AG09309 (cell line): ENCODE results near the gene RAD23B.

Experiments used
- DNase-seq: peaks from one replicate; pipeline ENCODE4 v3.0.0-alpha.2; 2010; ENCODE audit warnings: low read depth
- H3K4me3 ChIP-seq: 2 replicates; pipeline ENCODE4 v1.5.1; 2011; ENCODE audit warnings: mild to moderate bottlenecking, low read depth, low read length, moderate library complexity; ENCODE audit not compliant: control insufficient read depth
- TF ChIP-seq, protein P1 (sequence below): IDR thresholded peaks from 2 replicates; pipeline ENCODE4 v1.5.1; 2011; ENCODE audit warnings: mild to moderate bottlenecking, low read depth, low read length, inconsistent platforms; ENCODE audit not compliant: insufficient read depth, control insufficient read depth; ENCODE audit errors: missing control alignments

The RAD23B gene

DNA sequence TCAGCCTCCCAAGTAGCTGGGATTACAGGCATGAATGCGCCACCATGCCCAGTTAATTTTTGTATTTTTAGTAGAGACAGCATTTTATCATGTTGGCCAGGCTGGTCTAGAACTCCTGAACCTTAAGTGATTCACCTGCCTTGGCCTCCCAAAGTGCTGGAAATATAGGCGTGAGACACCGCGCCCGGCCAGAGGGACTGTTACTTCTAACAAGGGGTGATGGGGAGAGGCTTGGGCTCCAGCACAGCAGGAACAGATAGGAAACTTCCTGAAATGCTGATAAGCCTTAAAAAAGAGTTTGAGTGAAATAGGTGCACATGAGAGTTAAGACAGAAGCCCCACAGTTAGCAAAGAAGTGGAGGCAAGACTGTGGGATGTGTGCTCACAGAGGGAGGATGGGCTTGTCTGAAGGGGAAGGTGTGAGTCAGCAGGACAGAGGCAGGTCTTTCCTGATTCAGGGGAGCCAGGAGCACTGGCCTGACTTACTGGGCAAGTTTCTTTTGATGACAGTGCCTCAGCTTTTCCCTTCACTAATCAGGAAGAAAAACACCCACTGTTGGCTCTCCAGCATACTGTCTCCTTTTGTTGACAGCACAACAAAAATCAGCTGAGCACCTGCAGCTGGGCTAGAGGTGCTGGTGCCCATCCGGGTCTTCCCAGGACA lies 68.4 kb downstream of the RAD23B start:
- no peak overlapping the region for H3K4me3 ChIP-seq
- no peak for DNase-seq
- TF ChIP-seq, protein P1, sequence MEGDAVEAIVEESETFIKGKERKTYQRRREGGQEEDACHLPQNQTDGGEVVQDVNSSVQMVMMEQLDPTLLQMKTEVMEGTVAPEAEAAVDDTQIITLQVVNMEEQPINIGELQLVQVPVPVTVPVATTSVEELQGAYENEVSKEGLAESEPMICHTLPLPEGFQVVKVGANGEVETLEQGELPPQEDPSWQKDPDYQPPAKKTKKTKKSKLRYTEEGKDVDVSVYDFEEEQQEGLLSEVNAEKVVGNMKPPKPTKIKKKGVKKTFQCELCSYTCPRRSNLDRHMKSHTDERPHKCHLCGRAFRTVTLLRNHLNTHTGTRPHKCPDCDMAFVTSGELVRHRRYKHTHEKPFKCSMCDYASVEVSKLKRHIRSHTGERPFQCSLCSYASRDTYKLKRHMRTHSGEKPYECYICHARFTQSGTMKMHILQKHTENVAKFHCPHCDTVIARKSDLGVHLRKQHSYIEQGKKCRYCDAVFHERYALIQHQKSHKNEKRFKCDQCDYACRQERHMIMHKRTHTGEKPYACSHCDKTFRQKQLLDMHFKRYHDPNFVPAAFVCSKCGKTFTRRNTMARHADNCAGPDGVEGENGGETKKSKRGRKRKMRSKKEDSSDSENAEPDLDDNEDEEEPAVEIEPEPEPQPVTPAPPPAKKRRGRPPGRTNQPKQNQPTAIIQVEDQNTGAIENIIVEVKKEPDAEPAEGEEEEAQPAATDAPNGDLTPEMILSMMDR: no peak

DNA sequence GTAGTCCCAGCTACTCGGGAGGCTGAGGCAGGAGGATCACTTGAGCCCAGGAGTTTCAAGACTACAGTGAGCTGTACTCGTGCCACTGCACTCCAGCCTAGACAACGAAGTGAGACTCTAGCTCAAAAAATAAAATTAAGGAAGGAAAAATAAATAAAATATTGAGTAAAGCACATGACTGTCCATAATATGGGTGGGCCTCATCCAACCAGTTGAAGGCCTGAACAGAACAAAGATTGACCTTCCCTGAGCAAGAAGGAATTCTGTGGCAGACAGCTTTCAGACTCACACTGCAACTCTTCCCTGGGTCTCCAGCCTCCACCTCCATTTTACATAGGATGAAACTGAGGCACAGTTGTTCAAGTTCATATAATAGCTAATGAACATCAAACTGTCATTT lies 72.3 kb downstream of the RAD23B start:
- DNase-seq: no peak
- TF ChIP-seq, protein P1: no peak
- no peak overlapping the region for H3K4me3 ChIP-seq

DNA sequence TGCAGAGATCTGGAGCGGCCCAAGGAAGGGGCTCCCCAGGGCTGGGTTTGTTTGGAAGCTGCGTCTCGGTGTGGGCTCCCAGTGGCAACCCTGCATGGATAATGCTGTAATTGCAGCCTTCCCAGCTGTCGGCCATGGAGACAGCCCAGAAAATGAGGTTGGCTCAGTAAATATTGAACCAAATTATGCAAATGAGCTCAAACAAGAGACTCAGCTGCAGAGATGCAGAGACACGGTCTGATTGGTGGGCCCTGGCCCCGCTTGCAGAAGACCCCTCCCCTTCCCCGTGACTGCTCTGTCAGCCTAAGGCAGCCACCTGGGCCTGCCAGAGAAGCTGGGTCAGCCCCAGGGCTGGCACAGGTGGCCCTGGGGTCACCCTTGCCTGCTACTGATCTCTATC lies 75.9 kb downstream of the RAD23B start:
- TF ChIP-seq, protein P1: no peak
- no peak for DNase-seq
- no peak overlapping the region for H3K4me3 ChIP-seq

DNA sequence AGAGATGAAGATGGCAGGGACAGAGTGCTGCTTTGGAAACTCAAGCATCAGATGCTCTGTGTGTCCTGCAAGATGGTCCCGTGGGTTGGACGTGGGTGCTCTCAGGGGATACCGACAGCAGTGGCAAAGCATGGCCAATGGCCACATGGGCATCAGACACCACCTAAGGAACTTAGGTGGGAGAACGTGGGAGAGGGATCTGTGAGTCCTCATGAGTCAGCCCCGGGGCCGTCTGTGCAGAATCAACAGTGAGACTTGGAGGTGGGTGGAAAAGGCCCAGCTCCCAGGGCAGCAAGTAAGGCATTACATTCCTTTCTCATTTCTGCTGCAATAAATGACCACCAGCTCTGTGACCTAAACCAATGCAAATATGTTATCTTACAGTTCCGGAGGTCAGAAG lies 77.0 kb downstream of the RAD23B start:
- no peak overlapping the region for H3K4me3 ChIP-seq
- TF ChIP-seq, protein P1: no peak
- DNase-seq: no peak

DNA sequence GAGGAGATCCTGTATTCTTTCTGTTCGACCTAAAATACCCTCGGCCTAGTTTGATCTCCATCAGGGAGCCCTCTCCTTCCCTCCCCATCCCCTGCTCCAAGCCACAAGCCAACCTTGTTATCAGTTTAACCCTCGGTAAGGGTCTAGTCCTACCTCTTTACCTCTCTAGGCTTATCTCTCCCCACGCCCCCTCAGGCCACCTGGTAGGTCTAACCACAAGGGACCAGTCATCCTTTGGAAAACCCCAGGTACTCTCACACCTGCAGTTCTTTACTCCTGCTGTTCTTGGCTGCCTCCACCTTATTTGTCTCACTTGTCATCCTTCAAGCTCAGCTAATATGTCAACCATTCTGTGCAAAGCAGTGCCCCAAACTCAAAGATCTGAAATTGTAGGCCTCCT lies 78.7 kb downstream of the RAD23B start:
- H3K4me3 ChIP-seq: no peak overlapping the region
- TF ChIP-seq, protein P1: no peak
- no peak for DNase-seq

DNA sequence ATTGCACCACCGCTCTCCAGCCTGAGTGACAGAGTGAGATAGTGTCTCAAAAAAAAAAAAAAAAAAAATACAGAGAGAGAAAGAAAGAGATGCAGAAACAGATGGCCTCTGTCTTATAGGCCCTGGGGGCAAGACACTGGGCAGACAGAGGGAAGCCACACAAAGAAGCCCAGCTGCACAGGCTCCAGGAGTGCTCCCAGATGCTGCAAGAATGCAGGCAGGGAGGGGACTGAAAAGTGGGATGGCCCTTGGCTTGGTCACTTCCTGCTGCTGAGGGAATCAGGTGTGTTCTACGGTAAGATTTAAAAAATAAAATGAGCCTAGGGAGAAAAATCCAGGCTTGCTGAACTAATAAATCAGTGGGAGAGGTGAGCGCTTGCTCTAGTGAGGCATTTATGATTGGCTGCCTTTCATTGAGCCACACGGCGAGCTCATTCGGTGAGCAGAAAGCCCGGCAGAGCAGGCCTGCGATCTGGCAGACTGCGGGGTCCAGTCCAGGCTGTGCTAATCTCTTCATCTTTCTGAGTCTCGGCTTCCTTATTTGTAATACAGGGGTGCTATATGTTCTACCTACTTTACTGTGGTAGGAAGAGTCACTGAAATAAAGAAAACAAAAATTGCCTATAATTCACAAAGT lies 80.6 kb downstream of the RAD23B start:
- H3K4me3 ChIP-seq: no peak overlapping the region
- TF ChIP-seq, protein P1: no peak
- no peak for DNase-seq
